ENCODE data around the gene L3MBTL2.

Gene L3MBTL2

GRCh38 chr22:41273128-41273527 is 68.0 kb downstream of the L3MBTL2 start:
- ATAC-seq, result no peak
- DNase-seq, result no peak

- ATAC-seq (no peak), DNase-seq (no peak)
Observed at GRCh38 chr22:41274856-41275255, 69.7 kb downstream of the L3MBTL2 start.

GRCh38 chr22:41280065-41280464 is 75.0 kb downstream of the L3MBTL2 start:
- no peak for ATAC-seq

GRCh38 chr22:41280854-41281253 is 75.7 kb downstream of the L3MBTL2 start:
- DNase-seq, result no peak
- ATAC-seq, result no peak

More at GRCh38 chr22:41280065-41280464, 75.0 kb downstream of the L3MBTL2 start:
- DNase-seq, result no peak

Measured in stimulated activated naive CD8-positive, alpha-beta T cell treated with anti-CD3 and anti-CD28 coated beads, Interleukin-15, Interleukin-2, amounts not matched to agents 100 U/mL and 50 U/mL, for 24 hours (primary cell).